Measurements from ENCODE around the gene GRM8. TPM values are rescaled to one million over a fixed set of nuclear protein-coding genes. Genes with fewer than 3 reads are reported as not detected.

Gene GRM8
- total RNA-seq, 4 donors from 2014 or later = 0.11 TPM; not detected in 3

DNA sequence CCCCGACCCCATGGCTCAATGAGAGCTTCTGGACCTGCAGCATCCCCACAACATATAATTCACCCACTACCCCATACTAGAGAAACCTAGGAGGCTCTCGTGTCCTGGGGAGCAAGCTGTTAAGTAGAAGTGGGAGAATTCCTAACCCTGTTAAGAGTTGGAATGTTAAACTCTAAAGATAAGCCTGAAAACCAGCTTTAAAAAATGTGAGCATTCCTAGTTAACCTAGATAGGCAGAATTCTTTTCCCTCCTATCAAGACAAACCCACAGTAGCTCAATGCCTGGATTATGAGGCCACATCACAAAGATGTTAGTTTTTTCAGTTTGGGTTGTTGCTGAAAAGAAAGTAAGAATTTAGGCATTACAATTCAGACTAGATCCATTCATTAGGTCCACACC is 42.9 kb downstream of the GRM8 start:
- H3K9me3 ChIP-seq = no peaks in the 10 kb centered on the region
- TF ChIP-seq EP300 (IDR thresholded peaks at IDR 0.05) (no peak), POLR2AphosphoS5 (IDR thresholded peaks at IDR 0.05) (no peak), POLR2A (IDR thresholded peaks at IDR 0.05; ENCODE audit: low read depth) (no peak)
- TF ChIP-seq, protein P1, sequence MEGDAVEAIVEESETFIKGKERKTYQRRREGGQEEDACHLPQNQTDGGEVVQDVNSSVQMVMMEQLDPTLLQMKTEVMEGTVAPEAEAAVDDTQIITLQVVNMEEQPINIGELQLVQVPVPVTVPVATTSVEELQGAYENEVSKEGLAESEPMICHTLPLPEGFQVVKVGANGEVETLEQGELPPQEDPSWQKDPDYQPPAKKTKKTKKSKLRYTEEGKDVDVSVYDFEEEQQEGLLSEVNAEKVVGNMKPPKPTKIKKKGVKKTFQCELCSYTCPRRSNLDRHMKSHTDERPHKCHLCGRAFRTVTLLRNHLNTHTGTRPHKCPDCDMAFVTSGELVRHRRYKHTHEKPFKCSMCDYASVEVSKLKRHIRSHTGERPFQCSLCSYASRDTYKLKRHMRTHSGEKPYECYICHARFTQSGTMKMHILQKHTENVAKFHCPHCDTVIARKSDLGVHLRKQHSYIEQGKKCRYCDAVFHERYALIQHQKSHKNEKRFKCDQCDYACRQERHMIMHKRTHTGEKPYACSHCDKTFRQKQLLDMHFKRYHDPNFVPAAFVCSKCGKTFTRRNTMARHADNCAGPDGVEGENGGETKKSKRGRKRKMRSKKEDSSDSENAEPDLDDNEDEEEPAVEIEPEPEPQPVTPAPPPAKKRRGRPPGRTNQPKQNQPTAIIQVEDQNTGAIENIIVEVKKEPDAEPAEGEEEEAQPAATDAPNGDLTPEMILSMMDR (IDR thresholded peaks at IDR 0.05) = no peak
- peaks cover 0 to 6% (median 0%) of the 10 kb centered on the region in 4 donors for H3K27me3 ChIP-seq
- no peak overlapping the region for H3K4me3 ChIP-seq
- DNase-seq (ENCODE audit: extremely low spot score) = no peak
- WGBS = 59% methylated on average over 2 of the region's 2 CpGs
- no peaks in the 10 kb centered on the region for H3K4me1 ChIP-seq
- H3K36me3 ChIP-seq = no peaks in the 10 kb centered on the region
- H3K27ac ChIP-seq (replicated peaks in 1 of 4) = no peak overlapping the region
- intact Hi-C loops (cut with DNase I) = no loop called here

DNA sequence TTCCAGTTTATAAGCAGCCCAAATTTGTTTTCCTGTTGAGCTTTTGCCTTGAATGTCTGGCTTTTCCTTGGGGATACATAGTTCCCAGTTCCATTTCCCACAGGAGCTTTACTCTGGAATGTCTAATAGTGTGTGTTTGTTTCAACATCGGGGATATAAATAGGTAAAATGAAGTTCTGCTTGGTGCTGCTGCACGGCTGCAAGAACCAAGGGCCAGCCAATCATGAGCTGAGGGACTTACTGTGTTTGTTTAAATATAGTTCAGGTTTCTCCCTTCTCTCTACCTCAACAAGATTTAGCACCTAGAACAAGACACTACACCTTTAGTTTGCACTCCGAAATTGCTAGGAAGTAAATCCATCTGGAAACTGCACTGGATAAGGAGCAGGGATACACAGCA is 43.9 kb downstream of the GRM8 start:
- intact Hi-C loops (cut with DNase I) = no loop called here
- H3K4me3 ChIP-seq = no peak overlapping the region
- TF ChIP-seq EP300 (IDR thresholded peaks at IDR 0.05) (no peak), POLR2A (IDR thresholded peaks at IDR 0.05; ENCODE audit: low read depth) (no peak), POLR2AphosphoS5 (IDR thresholded peaks at IDR 0.05) (no peak)
- TF ChIP-seq, protein P1 (IDR thresholded peaks at IDR 0.05) = no peak
- no peaks in the 10 kb centered on the region for H3K4me1 ChIP-seq
- H3K9me3 ChIP-seq = no peaks in the 10 kb centered on the region
- H3K36me3 ChIP-seq = no peaks in the 10 kb centered on the region
- peaks cover 0 to 6% (median 0%) of the 10 kb centered on the region in 4 donors for H3K27me3 ChIP-seq
- DNase-seq (ENCODE audit: extremely low spot score) = no peak
- 72% methylated on average over 3 of the region's 3 CpGs for WGBS
- no peak overlapping the region for H3K27ac ChIP-seq (replicated peaks in 1 of 4)

DNA sequence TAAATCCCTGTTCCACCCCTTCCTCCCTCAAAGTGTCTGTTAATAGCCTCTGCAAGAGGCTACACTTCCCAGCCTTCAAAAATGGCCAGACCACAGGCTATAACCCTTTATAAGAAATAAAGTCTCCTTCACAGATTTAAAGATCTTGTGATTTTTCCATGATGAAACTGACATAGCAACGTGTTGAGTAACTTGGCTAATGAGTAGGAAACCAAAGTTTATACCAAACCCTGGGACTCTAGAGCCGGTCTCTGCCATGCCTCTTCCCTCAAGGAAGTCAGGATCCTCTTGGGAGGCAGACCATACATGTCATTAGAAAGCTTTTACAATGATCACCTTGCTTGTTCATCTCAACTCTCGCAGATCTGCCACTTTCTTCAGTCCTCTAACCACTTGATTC is 44.4 kb downstream of the GRM8 start:
- H3K4me3 ChIP-seq = no peak overlapping the region
- DNase-seq (ENCODE audit: extremely low spot score) = no peak
- peaks cover 0 to 6% (median 0%) of the 10 kb centered on the region in 4 donors for H3K27me3 ChIP-seq
- TF ChIP-seq POLR2A (IDR thresholded peaks at IDR 0.05; ENCODE audit: low read depth) (no peak), POLR2AphosphoS5 (IDR thresholded peaks at IDR 0.05) (no peak)
- 81% methylated on average over 3 of the region's 3 CpGs for WGBS
- H3K9me3 ChIP-seq = no peaks in the 10 kb centered on the region
- H3K4me1 ChIP-seq = no peaks in the 10 kb centered on the region
- intact Hi-C loops (cut with DNase I) = no loop called here
- no peaks in the 10 kb centered on the region for H3K36me3 ChIP-seq
- H3K27ac ChIP-seq (replicated peaks in 1 of 4) = no peak overlapping the region

DNA sequence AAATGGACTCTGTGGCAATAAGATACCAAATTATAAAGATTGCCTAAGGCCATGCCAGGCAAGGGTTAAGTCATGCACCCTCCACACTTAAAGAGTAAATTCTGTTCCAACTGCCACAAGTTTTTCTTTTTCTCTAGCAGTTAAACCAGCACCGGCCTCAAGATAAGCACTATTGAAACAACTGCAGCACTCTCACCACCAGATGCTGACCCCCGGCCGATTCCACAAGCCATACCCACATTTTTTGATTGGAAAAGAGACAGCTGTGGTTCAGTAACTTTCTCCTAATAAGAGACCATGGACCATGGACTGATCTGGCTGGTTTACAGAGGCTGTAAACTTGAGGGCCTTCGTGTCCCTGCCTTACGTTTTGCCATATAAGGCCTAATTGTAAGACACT is 44.9 kb downstream of the GRM8 start:
- Histone ChIP-seq H3K4me3 (no peak overlapping the region), H3K9me3 (no peaks in the 10 kb centered on the region), H3K27me3 (peaks cover 0 to 6% (median 0%) of the 10 kb centered on the region in 4 donors), H3K36me3 (no peaks in the 10 kb centered on the region), H3K27ac (replicated peaks in 1 of 4) (no peak overlapping the region), H3K4me1 (no peaks in the 10 kb centered on the region)
- no peak for DNase-seq (ENCODE audit: extremely low spot score)
- WGBS = 64% methylated on average over 5 of the region's 5 CpGs
- intact Hi-C loops (cut with DNase I) = no loop called here
- TF ChIP-seq POLR2A (IDR thresholded peaks at IDR 0.05; ENCODE audit: low read depth) (no peak), EP300 (IDR thresholded peaks at IDR 0.05) (no peak), POLR2AphosphoS5 (IDR thresholded peaks at IDR 0.05) (no peak)
- TF ChIP-seq, protein P1 (IDR thresholded peaks at IDR 0.05) = no peak

DNA sequence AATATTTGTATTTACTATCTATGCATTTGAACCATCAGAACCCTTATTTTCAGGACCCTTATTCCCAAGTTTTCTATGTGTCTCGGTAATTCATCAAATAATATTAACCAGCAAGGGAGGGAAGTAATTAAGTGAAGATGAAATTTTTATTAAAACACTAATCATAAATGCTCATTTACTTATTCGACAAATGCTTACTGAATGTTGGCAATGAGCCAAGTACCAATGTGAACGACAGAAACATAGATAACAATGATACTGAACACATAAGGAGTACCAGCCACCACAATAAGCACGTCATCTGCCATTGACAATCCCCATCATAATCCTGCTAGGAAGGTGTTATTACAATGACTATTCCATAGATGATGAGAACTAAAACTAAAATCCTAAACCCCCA is 45.5 kb downstream of the GRM8 start:
- 72% methylated on average over 4 of the region's 4 CpGs for WGBS

More for the DNA sequence above, 45.5 kb downstream of the GRM8 start:
- DNase-seq (ENCODE audit: extremely low spot score) = no peak
- peaks cover 0 to 7% (median 0%) of the 10 kb centered on the region in 4 donors for H3K27me3 ChIP-seq
- no peaks in the 10 kb centered on the region for H3K36me3 ChIP-seq
- no peaks in the 10 kb centered on the region for H3K9me3 ChIP-seq
- H3K4me3 ChIP-seq = no peak overlapping the region
- no peak overlapping the region for H3K27ac ChIP-seq (replicated peaks in 1 of 4)
- intact Hi-C loops (cut with DNase I) = no loop called here
- H3K4me1 ChIP-seq = no peaks in the 10 kb centered on the region
- TF ChIP-seq, protein P1 (IDR thresholded peaks at IDR 0.05) = no peak
- TF ChIP-seq POLR2AphosphoS5 (IDR thresholded peaks at IDR 0.05) = no peak
- no peak for TF ChIP-seq EP300 (IDR thresholded peaks at IDR 0.05)
- TF ChIP-seq POLR2A (IDR thresholded peaks at IDR 0.05; ENCODE audit: low read depth) = no peak
